ENCODE results near the gene SMU1.

SMU1 gene

GRCh38 chr9:33082128-33082527, 5.7 kb upstream of the SMU1 start:
- Histone ChIP-seq H3K27me3 (ENCODE audit: insufficient read depth, low read length, poor library complexity, severe bottlenecking) (no peaks in the 10 kb centered on the region), H3K4me1 (ENCODE audit: insufficient read depth, low read length, poor library complexity, severe bottlenecking) (peaks cover 10% of the 10 kb centered on the region), H3K9me2 (replicated peaks; ENCODE audit: low read depth, low read length) (no peaks in the 10 kb centered on the region), H3K4me2 (ENCODE audit: low read depth, low read length, poor library complexity, severe bottlenecking) (no peak overlapping the region), H3K9me3 (ENCODE audit: insufficient read depth, low read depth, low read length) (no peaks in the 10 kb centered on the region), H2AFZ (ENCODE audit: low read length) (peak overlapping the region; percentile 83; the same call in 1 of the 2 replicates), H3K9ac (ENCODE audit: low read depth, low read length, poor library complexity, severe bottlenecking) (peak overlapping the region; percentile 89), H4K20me1 (ENCODE audit: insufficient read depth, low read length, poor library complexity, severe bottlenecking) (no peaks in the 10 kb centered on the region), H3K36me3 (ENCODE audit: insufficient read depth, low read length) (no peaks in the 10 kb centered on the region), H3F3A (ENCODE audit: low read depth) (no peaks in the 10 kb centered on the region), H3K79me2 (ENCODE audit: insufficient read depth, low read length) (peaks cover 2% of the 10 kb centered on the region; the same call in 1 of the 2 replicates), H3K4me3 (ENCODE audit: low read length, poor library complexity, severe bottlenecking) (no peak overlapping the region)
- TF ChIP-seq EZH2phosphoT487 (IDR thresholded peaks at IDR 0.05; ENCODE audit: borderline replicate concordance) (no peak), CTCF (conservative IDR thresholded peaks at IDR 0.05; ENCODE audit: low read length) (no peak)

- Histone ChIP-seq H3K4me1 (ENCODE audit: insufficient read depth, low read length, poor library complexity, severe bottlenecking) (peaks cover 10% of the 10 kb centered on the region), H4K20me1 (ENCODE audit: insufficient read depth, low read length, poor library complexity, severe bottlenecking) (peaks cover 1% of the 10 kb centered on the region), H3K4me2 (ENCODE audit: low read depth, low read length, poor library complexity, severe bottlenecking) (peak overlapping the region; percentile 95), H3K79me2 (ENCODE audit: insufficient read depth, low read length) (peaks cover 8% of the 10 kb centered on the region), H3K36me3 (ENCODE audit: insufficient read depth, low read length) (no peaks in the 10 kb centered on the region), H3F3A (ENCODE audit: low read depth) (no peaks in the 10 kb centered on the region), H3K9me3 (ENCODE audit: insufficient read depth, low read depth, low read length) (no peaks in the 10 kb centered on the region), H3K27me3 (ENCODE audit: insufficient read depth, low read length, poor library complexity, severe bottlenecking) (no peaks in the 10 kb centered on the region), H2AFZ (ENCODE audit: low read length) (peak overlapping the region; percentile 83), H3K9me2 (replicated peaks; ENCODE audit: low read depth, low read length) (no peaks in the 10 kb centered on the region), H3K9ac (ENCODE audit: low read depth, low read length, poor library complexity, severe bottlenecking) (peak overlapping the region; percentile 89), H3K4me3 (ENCODE audit: low read length, poor library complexity, severe bottlenecking) (peak overlapping the region; percentile 76)
- TF ChIP-seq EZH2phosphoT487 (IDR thresholded peaks at IDR 0.05; ENCODE audit: borderline replicate concordance), result no peak
- TF ChIP-seq CTCF (conservative IDR thresholded peaks at IDR 0.05; ENCODE audit: low read length), result peak; percentile 91
Measured at GRCh38 chr9:33081128-33081851, 4.8 kb upstream of the SMU1 start.

- H3K4me1 ChIP-seq (ENCODE audit: insufficient read depth, low read length, poor library complexity, severe bottlenecking), result peaks cover 12% of the 10 kb centered on the region
Measured at GRCh38 chr9:33080534-33080933, 4.1 kb upstream of the SMU1 start.

More at GRCh38 chr9:33080534-33080933, 4.1 kb upstream of the SMU1 start:
- Histone ChIP-seq H3F3A (ENCODE audit: low read depth) (no peaks in the 10 kb centered on the region), H3K27me3 (ENCODE audit: insufficient read depth, low read length, poor library complexity, severe bottlenecking) (no peaks in the 10 kb centered on the region), H3K9me2 (replicated peaks; ENCODE audit: low read depth, low read length) (no peaks in the 10 kb centered on the region), H3K4me3 (ENCODE audit: low read length, poor library complexity, severe bottlenecking) (peak overlapping the region; percentile 76), H3K36me3 (ENCODE audit: insufficient read depth, low read length) (no peaks in the 10 kb centered on the region), H3K4me2 (ENCODE audit: low read depth, low read length, poor library complexity, severe bottlenecking) (peak overlapping the region; percentile 95), H3K79me2 (ENCODE audit: insufficient read depth, low read length) (peaks cover 16% of the 10 kb centered on the region), H3K9me3 (ENCODE audit: insufficient read depth, low read depth, low read length) (no peaks in the 10 kb centered on the region), H3K9ac (ENCODE audit: low read depth, low read length, poor library complexity, severe bottlenecking) (peak overlapping the region; percentile 89), H4K20me1 (ENCODE audit: insufficient read depth, low read length, poor library complexity, severe bottlenecking) (peaks cover 9% of the 10 kb centered on the region), H2AFZ (ENCODE audit: low read length) (peak overlapping the region; percentile 66; the same call in 1 of the 2 replicates)
- TF ChIP-seq CTCF (conservative IDR thresholded peaks at IDR 0.05; ENCODE audit: low read length) (no peak), EZH2phosphoT487 (IDR thresholded peaks at IDR 0.05; ENCODE audit: borderline replicate concordance) (no peak)
